Loucy (cell line): Measurements from ENCODE around the gene PRXL2B.

Experiments
- H2AFZ ChIP-seq: fragments of 200-600 bp; sonication (generic); 2 replicates; pipeline ENCODE4 v1.6.0; 2016; ENCODE audit warnings: antibody characterized with exemption, mild to moderate bottlenecking, low read length, moderate library complexity
- H3F3A ChIP-seq: fragments of 200-600 bp; 2 replicates; pipeline ENCODE4 v1.6.0; 2016; ENCODE audit warnings: antibody characterized with exemption, low read depth, mild to moderate bottlenecking
- H3K27me3 ChIP-seq: fragments of 200-600 bp; sonication (generic); 2 replicates; pipeline ENCODE4 v1.6.1; 2014; ENCODE audit warnings: low read length, mild to moderate bottlenecking; ENCODE audit not compliant: insufficient read depth, poor library complexity, severe bottlenecking
- H3K36me3 ChIP-seq: fragments of 200-600 bp; sonication (generic); 2 replicates; pipeline ENCODE4 v1.6.1; 2016; ENCODE audit warnings: low read length; ENCODE audit not compliant: insufficient read depth
- H3K4me1 ChIP-seq: fragments of 200-600 bp; sonication (generic); 2 replicates; pipeline ENCODE4 v1.5.1; 2014; ENCODE audit warnings: low read length, mild to moderate bottlenecking; ENCODE audit not compliant: insufficient read depth, poor library complexity, severe bottlenecking
- H3K4me2 ChIP-seq: fragments of 200-600 bp; sonication (generic); 2 replicates; pipeline ENCODE4 v1.6.0; 2014; ENCODE audit warnings: antibody characterized with exemption, low read length, low read depth, mild to moderate bottlenecking; ENCODE audit not compliant: poor library complexity, severe bottlenecking
- H3K4me3 ChIP-seq: fragments of 200-600 bp; sonication (generic); 2 replicates; pipeline ENCODE4 v1.5.1; 2014; ENCODE audit warnings: low read length, mild to moderate bottlenecking, mixed read lengths; ENCODE audit not compliant: poor library complexity, severe bottlenecking
- H3K79me2 ChIP-seq: fragments of 200-600 bp; sonication (generic); 2 replicates; pipeline ENCODE4 v1.6.1; 2014; ENCODE audit warnings: low read length; ENCODE audit not compliant: insufficient read depth
- H3K9ac ChIP-seq: fragments of 200-600 bp; sonication (generic); 2 replicates; pipeline ENCODE4 v1.6.0; 2014; ENCODE audit warnings: mild to moderate bottlenecking, low read depth, low read length, moderate library complexity; ENCODE audit not compliant: poor library complexity, severe bottlenecking
- H3K9me2 ChIP-seq: fragments of 200-600 bp; sonication (generic); replicated peaks from 2 replicates; pipeline ENCODE4 v1.6.1; 2016; ENCODE audit warnings: low read depth, low read length, mixed read lengths
- H3K9me3 ChIP-seq: fragments of 200-600 bp; sonication (generic); 2 replicates; pipeline ENCODE4 v1.6.1; 2014; ENCODE audit warnings: mild to moderate bottlenecking, antibody characterized with exemption, low read length, low read depth; ENCODE audit not compliant: insufficient read depth
- H4K20me1 ChIP-seq: fragments of 200-600 bp; sonication (generic); 2 replicates; pipeline ENCODE4 v1.6.0; 2014; ENCODE audit warnings: antibody characterized with exemption, low read length, mild to moderate bottlenecking; ENCODE audit not compliant: insufficient read depth, poor library complexity, severe bottlenecking
- EZH2phosphoT487 ChIP-seq: fragments of 200-600 bp; IDR thresholded peaks from 2 replicates; pipeline ENCODE4 v1.6.1; 2018; ENCODE audit warnings: antibody characterized with exemption, mild to moderate bottlenecking, moderate library complexity, borderline replicate concordance
- TF ChIP-seq, protein P1 (sequence below): fragments of 200-600 bp; sonication (generic); conservative IDR thresholded peaks from 2 replicates; pipeline ENCODE4 v1.5.1; 2014; ENCODE audit warnings: mild to moderate bottlenecking, antibody characterized with exemption, low read length

PRXL2B gene

DNA sequence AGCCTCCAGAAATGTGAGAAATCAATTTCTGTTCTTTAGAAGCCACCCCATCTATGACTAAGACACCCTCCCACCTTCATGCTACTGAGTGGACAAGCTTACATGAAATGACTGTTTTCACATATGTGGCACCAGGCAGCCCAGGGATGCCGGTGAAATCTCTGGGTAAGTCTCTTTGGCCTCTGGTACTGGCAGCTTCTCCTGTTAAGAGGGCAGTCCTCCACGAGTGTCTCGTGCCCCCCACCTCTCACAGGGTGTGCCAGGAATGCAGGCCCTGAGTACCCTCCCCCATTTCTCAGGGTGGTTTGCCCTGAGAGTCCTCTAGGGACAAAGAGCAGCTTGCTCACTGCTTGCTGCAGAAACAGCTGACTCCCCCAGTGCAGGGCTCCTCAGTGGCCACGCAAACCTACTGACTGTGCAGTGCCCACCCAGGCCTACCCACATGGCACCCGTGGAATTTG, 3.2 kb upstream of the PRXL2B start:
- Histone ChIP-seq H4K20me1 (peaks cover 3% of the 10 kb centered on the region), H3K4me1 (peaks cover 30% of the 10 kb centered on the region), H3K79me2 (peaks cover 7% of the 10 kb centered on the region; the same call in 1 of the 2 replicates), H2AFZ (no peak overlapping the region), H3K9me3 (no peaks in the 10 kb centered on the region), H3K27me3 (no peaks in the 10 kb centered on the region), H3K4me3 (no peak overlapping the region), H3F3A (no peaks in the 10 kb centered on the region), H3K9ac (no peak overlapping the region), H3K36me3 (no peaks in the 10 kb centered on the region), H3K4me2 (no peak overlapping the region), H3K9me2 (no peaks in the 10 kb centered on the region)
- TF ChIP-seq EZH2phosphoT487 = no peak
- TF ChIP-seq, protein P1, sequence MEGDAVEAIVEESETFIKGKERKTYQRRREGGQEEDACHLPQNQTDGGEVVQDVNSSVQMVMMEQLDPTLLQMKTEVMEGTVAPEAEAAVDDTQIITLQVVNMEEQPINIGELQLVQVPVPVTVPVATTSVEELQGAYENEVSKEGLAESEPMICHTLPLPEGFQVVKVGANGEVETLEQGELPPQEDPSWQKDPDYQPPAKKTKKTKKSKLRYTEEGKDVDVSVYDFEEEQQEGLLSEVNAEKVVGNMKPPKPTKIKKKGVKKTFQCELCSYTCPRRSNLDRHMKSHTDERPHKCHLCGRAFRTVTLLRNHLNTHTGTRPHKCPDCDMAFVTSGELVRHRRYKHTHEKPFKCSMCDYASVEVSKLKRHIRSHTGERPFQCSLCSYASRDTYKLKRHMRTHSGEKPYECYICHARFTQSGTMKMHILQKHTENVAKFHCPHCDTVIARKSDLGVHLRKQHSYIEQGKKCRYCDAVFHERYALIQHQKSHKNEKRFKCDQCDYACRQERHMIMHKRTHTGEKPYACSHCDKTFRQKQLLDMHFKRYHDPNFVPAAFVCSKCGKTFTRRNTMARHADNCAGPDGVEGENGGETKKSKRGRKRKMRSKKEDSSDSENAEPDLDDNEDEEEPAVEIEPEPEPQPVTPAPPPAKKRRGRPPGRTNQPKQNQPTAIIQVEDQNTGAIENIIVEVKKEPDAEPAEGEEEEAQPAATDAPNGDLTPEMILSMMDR = no peak

DNA sequence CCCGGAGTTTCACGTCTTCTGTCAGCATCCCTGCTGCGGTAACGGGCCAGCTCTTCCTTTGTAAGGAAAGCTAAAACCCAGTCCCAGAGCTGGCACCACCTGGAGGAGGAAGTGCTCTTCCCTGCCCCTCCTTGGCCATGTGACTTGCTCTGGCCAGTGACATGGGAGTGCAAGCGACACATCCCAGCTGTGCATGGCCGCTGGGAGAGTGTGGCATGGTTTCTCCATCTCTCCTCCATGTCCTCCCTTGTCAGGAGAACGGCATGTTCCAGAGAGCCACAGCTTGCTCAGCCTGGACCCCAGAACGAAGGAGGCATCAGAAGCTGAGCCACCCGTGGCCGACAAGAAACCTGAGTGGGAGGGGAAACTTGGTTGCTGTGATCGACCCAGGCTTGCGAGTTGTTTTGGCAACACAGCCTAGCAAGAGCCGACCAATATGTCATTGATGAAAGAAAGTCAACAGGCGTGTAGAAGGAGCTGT, 2.7 kb upstream of the PRXL2B start:
- peaks cover 7% of the 10 kb centered on the region; the same call in 1 of the 2 replicates for H3K79me2 ChIP-seq
- no peak overlapping the region for H3K4me3 ChIP-seq
- no peak for TF ChIP-seq EZH2phosphoT487
- TF ChIP-seq, protein P1 = no peak
- no peaks in the 10 kb centered on the region for H3F3A ChIP-seq
- H2AFZ ChIP-seq = no peak overlapping the region
- no peaks in the 10 kb centered on the region for H3K27me3 ChIP-seq
- no peaks in the 10 kb centered on the region for H3K9me3 ChIP-seq
- H3K9ac ChIP-seq = no peak overlapping the region
- H3K36me3 ChIP-seq = no peaks in the 10 kb centered on the region
- peaks cover 30% of the 10 kb centered on the region for H3K4me1 ChIP-seq
- no peaks in the 10 kb centered on the region for H3K9me2 ChIP-seq
- peaks cover 3% of the 10 kb centered on the region for H4K20me1 ChIP-seq
- peak overlapping the region; percentile 78 for H3K4me2 ChIP-seq

DNA sequence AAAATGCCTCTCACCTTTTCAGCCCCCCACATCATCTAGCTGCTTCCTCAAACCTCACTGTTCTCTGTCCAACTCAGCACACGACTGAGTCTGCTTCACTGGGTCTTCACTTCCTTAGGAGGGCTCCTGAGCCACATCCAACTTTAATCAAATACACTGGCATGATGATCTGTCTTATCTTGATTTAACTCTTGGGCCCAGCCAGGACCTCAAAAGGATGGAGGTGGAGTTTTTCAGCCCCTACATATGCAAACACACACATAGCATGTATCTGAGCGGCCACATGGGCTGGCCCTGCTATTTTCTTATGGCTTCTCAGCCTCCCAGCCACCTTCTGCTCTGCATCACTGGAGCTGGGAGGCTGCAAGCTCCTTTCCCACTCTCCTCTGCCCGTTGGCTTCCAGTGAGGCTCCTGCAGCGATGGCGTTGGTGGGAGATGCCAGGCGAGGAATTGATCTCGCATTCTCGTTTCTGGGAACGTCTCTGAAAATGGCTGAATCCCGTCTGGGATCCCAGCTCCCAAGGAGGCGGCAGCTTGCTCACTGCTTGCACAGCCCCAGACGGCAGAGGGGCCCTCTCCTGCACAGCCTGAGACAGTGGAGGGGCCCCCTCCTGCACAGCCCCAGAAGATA, 1.8 kb upstream of the PRXL2B start:
- H3K9ac ChIP-seq = peak overlapping the region; percentile 98

More for the DNA sequence above, 1.8 kb upstream of the PRXL2B start:
- Histone ChIP-seq H3K9me3 (no peaks in the 10 kb centered on the region), H3K4me1 (peaks cover 30% of the 10 kb centered on the region), H4K20me1 (peaks cover 3% of the 10 kb centered on the region), H3K4me3 (peak overlapping the region; percentile 92), H3K4me2 (peak overlapping the region; percentile 78), H3K36me3 (no peaks in the 10 kb centered on the region), H3K27me3 (no peaks in the 10 kb centered on the region), H3K79me2 (peaks cover 7% of the 10 kb centered on the region; the same call in 1 of the 2 replicates), H3F3A (no peaks in the 10 kb centered on the region), H3K9me2 (no peaks in the 10 kb centered on the region), H2AFZ (no peak overlapping the region)
- TF ChIP-seq, protein P1 = no peak
- TF ChIP-seq EZH2phosphoT487 = no peak
